Measurements from ENCODE around the gene SCNM1.

SCNM1 gene

GRCh38 chr1:151165738-151166504 is at the start of gene SCNM1, which contains the start of gene LYSMD1:
Gene SCNM1 (plus strand): TSS chr1:151166144. CDS start chr1:151166153, 9 bp downstream.
Gene LYSMD1 (minus strand): TSS chr1:151165902. CDS start chr1:151165258, 644 bp downstream.
- DNase-seq, result peak; percentile 94 to 97

GRCh38 chr1:151124763-151125403 is 41.1 kb upstream of the SCNM1 start:
- no peak for DNase-seq

GRCh38 chr1:151128800-151129199 is 37.1 kb upstream of the SCNM1 start:
- no peak for DNase-seq

- DNase-seq, result no peak
Observed at GRCh38 chr1:151130987-151131586, 34.9 kb upstream of the SCNM1 start.

GRCh38 chr1:151131701-151132334 is 34.1 kb upstream of the SCNM1 start:
- no peak for DNase-seq

- DNase-seq, result no peak
Observed at GRCh38 chr1:151132335-151133017, 33.5 kb upstream of the SCNM1 start.

- no peak for DNase-seq
Observed at GRCh38 chr1:151133018-151133806, 32.7 kb upstream of the SCNM1 start.

GRCh38 chr1:151134396-151134795 is 31.5 kb upstream of the SCNM1 start:
- DNase-seq, result no peak

GRCh38 chr1:151134991-151135390 is 31.0 kb upstream of the SCNM1 start:
- DNase-seq, result no peak

GRCh38 chr1:151135433-151136385 is 30.2 kb upstream of the SCNM1 start:
- DNase-seq, result no peak

GRCh38 chr1:151137789-151138188 is 28.2 kb upstream of the SCNM1 start:
- no peak for DNase-seq

GRCh38 chr1:151142411-151143056 is 23.4 kb upstream of the SCNM1 start:
- DNase-seq, result no peak

GRCh38 chr1:151143057-151143435 is 22.9 kb upstream of the SCNM1 start:
- no peak for DNase-seq

- DNase-seq, result no peak
Observed at GRCh38 chr1:151143986-151144385, 22.0 kb upstream of the SCNM1 start.

GRCh38 chr1:151144474-151145303 is 21.3 kb upstream of the SCNM1 start:
- no peak for DNase-seq

GRCh38 chr1:151145304-151146071 is 20.5 kb upstream of the SCNM1 start:
- no peak for DNase-seq

- no peak for DNase-seq
Observed at GRCh38 chr1:151146072-151146411, 19.9 kb upstream of the SCNM1 start.

- peak; percentile 53 to 83 for DNase-seq
Observed at GRCh38 chr1:151146412-151147131, 19.4 kb upstream of the SCNM1 start, which contains the start of gene SEMA6C. Gene SEMA6C (minus strand): TSS chr1:151146631. CDS start chr1:151142621, 4,010 bp downstream.

All from NCI-H446 (cell line).